ENCODE data around the gene GATC.
"Not testable (repeated sequence)": the region's sequence is repeated elsewhere in the genome, so short reads cannot be mapped to it uniquely, and the experiment has no call there.

GATC gene

DNA sequence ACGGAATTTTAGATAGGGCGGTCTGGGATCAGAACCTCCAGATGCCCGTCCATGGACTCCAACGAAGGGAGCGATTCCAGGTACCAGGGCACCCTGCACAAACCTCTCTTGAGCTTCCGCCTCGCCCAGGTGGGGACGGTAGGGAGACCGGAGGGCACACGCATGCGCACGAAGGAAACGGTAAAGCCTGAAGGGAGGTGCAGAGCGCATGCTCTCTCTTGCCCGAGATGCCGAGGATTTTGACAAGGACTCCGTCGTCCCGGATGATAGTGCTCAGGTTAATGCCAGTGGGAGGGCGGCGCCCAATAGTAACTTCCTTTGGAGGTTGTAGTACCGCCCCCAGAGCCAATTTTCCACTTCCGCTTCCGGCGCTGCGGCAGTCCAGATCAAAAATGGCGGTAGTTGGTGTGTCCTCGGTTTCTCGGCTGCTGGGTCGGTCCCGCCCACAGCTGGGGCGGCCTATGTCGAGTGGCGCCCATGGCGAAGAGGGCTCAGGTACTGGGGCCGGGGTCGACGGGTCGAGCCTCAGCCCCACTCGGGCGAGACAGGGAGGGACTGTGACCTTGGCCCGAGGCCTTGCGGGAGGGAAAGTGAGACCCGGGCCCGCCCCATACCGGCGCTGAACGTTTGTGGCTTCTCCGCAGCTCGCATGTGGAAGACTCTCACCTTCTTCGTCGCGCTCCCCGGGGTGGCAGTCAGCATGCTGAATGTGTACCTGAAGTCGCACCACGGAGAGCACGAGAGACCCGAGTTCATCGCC is 8.3 kb upstream of the GATC start, which contains the start of gene COX6A1:
Gene COX6A1, plus strand, starts transcription at position 379 of the 760 bp plus-strand sequence. Its CDS starts 14 bp downstream, at position 393.
- DNase-seq = peak; percentile 99

- DNase-seq = no peak
Measured at GRCh38 chr12:120438495-120439198, 7.6 kb upstream of the GATC start.

DNA sequence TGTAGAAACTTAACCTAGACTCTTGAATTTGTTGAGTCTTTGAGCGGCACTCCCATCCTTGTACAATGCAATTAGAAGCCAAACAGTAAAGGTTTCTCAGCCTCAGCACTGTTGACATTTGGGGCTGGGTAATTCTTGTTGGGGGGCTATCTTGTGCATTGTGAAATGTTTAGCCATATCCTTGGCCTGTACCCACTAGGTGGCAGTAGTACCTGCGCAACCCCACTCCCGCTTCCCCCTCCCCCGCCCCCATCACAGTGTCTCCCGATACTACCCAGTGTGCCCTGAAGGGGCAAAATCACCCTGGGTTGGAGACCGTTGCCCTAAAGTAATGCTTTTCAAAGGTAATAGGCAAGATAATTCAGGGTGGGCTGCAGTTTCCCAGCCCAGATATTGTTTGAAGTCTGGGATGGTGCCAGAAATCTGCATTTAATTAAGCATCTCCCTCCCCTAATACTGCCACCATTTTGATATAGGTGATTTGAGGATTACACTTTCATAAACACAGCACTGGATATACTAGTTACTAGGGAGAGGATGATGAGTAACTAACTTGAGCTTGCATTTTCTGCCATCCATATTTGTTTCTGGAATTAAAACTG is 6.5 kb upstream of the GATC start:
- DNase-seq = peak; percentile 44

DNA sequence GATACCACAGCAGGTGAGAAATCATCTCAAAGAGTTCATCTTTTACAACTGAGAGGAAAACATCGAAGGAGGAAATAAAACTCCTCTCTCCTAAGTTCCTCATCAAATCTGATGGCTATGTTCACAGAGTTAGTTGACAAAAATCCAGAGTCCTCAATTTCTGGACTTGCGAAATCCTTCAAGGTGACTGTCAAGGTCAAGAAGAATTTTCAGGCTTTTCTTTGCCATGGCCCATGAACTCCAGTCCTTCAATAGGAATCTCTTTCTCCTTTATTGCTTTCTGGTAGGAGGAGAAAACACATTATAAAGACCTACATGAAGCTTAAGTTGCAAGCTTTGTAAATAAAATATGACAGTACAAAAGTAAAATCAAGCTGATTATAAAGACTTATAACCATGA is 1.6 kb upstream of the GATC start:
- no peak for DNase-seq

- not testable (repeated sequence) for DNase-seq
Measured at GRCh38 chr12:120446844-120447178, 567 bp downstream of the GATC start.

DNA sequence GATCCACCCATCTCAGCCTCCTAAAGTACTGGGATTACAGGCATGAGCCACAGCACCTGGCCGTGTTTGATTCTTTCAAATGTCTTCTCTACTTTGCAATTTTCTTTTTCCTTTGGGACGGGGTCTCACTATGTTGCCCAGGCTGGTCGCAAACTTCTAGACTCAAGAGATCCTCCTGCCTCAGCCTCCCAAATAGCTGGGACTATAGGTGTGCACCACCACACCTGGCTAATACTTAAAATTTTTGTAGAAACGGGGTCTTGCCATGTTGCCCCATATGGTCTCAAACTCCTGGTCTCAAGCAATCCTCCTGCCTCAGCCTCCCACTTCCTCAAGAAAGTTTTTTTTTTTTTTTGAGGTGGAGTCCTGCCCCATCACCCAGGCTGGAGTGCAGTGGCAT is 1.7 kb downstream of the GATC start:
- DNase-seq = no peak

- not testable (repeated sequence) for DNase-seq
Measured at GRCh38 chr12:120452524-120452923, 6.3 kb downstream of the GATC start.

DNA sequence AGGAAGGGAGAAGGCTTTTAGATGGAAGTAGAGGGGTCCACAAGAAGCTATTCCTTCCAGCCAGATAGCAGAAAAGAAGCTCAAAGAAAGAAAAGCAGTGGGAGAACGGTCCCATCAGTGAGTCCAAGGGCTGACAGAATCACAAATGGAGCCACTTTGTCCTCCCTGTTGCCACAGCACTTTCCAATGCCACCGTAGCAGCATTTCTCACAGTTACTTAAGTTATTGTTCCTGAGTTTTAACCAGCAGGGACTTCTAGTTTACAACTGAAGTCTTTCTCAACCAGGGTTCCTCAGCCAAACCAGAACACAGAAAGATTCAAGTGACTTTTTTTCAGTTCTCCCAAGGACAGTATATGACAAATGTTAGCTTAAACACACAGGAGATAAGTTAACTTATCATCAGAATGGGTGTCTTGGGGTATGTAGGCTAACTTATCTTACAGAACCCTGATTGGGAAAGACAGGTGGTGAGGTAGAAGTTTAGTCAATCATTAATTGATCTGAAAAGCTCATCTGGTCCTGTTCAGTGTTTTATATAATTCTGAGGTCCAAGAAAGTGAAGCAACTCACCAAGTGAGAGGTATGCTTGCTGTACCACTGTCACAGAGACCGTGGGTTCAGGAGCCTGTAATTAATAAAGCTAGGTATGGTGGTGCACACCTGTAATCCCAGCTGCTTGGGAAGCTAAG is 7.0 kb downstream of the GATC start:
- no peak for DNase-seq

GRCh38 chr12:120453977-120454376 is 7.7 kb downstream of the GATC start:
- DNase-seq = no peak

- no peak for DNase-seq
Measured at GRCh38 chr12:120455302-120455701, 9.1 kb downstream of the GATC start.

- DNase-seq = no peak
Measured at GRCh38 chr12:120457133-120457532, 10.9 kb downstream of the GATC start.

- no peak for DNase-seq
Measured at GRCh38 chr12:120460157-120460556, 13.9 kb downstream of the GATC start.

DNA sequence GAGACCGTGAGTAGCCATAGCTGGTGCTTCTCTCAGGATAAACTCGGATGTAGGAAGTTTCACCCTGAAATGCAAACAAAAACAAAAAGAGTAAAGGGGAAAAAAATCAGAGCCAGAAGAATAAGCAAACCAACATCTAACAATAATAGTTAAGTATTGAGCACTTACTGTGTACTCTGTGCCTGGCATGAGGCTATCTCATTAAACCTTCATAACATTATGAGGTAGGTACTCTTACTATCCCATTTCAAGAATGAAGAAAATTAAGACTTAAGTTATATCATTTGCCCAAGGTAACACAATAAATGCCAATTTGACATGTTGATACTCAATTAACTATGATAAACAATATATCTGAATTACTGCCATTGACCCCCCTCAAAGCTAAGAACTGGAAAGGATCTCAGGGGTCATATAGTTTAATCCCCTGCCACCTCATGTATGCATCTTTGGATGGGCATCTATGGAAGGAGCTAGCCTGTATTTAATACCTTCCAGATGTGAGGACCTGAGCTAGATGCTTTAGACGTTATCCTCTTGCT is 15.9 kb downstream of the GATC start:
- no peak for DNase-seq

DNA sequence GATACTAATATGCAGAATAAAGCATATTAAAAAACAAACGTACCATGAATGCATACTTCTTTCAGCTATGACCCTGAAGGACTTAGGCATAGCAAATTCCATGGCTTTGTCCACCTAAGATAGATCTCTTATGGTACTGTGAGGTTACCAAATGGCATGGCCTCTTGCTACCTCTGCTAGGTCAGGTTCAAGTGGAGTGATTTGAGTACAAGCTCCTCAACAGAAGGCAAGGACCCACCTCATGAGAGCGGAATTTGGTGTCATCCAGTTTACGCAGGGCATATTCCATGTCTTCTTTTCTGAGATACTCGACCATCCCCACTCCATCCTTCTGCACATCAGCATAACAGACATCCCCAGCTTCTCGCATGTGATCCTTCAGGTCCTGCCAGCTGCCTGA is 17.5 kb downstream of the GATC start:
- DNase-seq = no peak

DNA sequence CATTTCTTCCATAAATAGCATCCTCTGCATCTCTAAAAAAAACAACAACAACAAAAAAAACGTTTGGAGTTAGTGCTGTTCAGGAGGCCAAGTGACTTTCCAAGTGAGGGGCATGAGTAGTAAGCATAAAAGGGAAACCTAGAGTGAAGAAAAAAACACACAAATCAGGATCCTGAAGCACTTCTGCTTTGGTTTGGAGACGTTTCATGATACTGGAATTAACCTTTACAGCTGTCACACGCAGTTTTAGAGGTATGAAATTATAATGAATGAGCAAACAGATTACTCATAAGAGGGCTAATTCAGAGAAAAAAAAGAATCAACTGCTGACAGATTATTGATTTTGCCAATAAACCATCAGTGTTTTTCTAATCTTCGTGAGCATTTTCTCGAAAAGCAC is 19.5 kb downstream of the GATC start:
- no peak for DNase-seq

DNA sequence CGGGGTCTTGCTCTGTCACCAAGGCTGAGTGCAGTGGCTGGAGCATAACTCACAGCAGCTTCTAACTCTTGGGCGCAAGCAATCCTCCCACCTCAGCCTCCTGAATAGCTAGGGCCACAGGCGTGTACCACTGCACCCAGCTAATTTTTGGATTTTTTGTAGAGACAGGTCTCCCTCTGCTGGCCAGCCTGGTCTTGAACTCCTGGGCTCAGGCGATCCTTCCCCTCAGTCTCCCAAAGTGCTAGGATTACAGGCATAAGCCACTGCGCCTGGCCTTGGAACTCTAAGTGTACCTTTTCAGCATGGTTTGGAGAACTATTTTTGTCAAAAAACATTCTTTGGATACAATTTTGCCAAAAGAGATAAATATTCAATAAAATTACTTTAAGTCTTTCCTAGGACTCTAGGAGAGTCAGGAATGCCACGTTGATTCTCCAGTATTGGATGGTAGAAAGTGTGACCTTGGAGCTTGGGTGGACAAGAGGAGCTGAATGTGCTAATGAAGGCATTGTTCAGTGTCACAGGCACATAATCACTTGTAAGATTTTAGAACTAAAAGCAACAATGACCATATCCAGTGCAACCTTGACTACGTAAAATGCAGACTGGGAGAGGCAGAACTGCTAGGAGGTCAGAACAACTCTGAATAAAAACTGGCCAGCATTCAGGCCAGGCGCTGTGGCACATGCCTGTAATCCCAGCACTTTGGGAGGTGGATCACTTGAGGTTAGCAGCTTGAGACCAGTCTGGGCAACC is 20.5 kb downstream of the GATC start:
- DNase-seq = peak; percentile 19

DNA sequence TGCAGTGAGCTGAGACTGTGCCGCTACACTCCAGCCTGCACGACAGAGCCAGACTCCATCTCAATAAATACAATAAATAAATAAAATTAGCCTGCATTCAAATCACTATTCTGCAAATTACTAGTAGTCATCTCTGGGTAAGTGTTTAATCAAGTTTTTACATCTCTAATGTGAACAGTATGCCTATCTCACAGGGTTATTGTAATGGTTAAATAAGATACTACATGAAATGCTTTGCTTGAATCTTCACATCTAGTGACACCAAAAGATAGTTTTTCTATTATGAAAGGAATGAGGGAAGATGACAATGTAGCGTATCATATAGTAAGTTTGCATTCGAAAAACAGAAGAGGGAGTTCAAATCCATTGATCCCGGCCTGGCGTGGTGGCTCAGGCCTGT is 21.2 kb downstream of the GATC start:
- no peak for DNase-seq

- DNase-seq = no peak
Measured at GRCh38 chr12:120468325-120468820, 22.1 kb downstream of the GATC start.

DNA sequence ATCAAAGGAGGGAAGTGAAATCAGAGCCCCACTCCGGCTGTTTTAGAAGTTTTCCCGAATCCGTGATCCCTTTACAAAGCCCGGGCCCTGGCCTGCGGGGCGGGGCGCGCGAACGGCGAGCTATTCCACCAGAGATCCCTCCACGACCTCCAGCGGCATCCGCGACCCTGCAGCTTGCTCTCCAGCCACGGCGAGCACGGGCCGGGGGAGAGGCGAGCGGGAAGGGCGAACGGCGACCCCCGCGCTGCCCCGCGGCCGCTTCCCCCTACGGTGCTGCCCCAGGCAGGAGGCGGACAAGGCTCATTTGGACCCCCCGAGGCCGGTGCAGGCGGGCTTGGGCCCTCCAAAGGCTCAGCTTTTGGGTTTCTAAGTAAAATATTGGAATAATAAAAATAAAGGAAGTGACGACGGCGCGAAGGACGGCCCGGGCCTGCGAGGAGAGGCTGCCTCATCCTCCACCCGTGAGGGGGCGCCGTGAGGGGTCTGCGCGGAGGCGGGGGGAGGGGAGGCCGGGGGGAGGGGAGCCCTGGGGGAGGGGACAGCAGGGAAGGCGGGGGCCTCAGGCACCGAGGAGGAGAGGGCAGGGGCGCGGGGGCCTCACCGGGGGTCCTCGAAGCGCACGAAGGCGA is 22.7 kb downstream of the GATC start:
- DNase-seq = no peak

DNA sequence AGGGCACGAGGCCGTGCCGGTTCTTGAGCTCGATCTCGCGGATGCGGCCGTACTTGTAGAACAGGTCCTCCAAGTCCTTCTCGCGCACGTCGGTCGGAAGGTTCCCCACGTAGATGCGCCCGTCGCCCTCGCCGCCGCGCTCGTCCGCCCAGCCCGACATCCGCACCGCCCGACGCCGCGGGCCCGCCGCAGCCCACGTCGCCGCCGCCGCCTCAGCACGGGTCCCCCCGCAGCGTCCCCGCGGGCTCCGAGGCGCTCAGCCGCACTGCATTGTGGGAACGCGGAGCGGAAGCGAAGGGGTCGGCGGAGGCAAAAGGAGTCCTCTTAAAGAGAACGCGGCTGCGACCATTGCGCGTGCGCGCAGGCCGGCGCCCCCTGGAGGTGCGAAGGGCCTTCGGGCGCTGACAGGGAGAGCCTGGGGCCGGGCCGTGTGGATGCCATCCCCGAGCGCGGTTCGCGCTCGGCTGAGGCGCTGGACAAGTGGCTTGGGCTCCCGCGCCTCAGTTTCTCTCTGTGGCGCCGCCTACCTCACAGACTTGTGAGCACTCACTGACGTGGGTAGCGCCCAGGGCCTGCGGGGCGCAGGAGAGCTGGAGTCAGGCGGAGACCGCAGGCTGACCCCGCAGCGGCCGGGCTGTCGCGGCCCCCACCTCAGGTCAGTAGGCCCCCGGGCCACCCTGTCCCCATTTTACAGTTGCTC is 23.4 kb downstream of the GATC start, which contains the start of gene SRSF9:
Gene SRSF9, minus strand, starts transcription at position 299 of the 700 bp plus-strand sequence. Its CDS starts 139 bp downstream, at position 160.
- DNase-seq = peak; percentile 91
